HG03280 (cell line): ENCODE results near the gene CDH23.

Experiments used
- ATAC-seq: cut with Tn5 transposase; IDR thresholded peaks from one replicate; pipeline ENCODE4 v1.9.1; 2021; ENCODE audit warnings: mild to moderate bottlenecking, moderate library complexity; ENCODE audit not compliant: unreplicated experiment

Gene CDH23

DNA sequence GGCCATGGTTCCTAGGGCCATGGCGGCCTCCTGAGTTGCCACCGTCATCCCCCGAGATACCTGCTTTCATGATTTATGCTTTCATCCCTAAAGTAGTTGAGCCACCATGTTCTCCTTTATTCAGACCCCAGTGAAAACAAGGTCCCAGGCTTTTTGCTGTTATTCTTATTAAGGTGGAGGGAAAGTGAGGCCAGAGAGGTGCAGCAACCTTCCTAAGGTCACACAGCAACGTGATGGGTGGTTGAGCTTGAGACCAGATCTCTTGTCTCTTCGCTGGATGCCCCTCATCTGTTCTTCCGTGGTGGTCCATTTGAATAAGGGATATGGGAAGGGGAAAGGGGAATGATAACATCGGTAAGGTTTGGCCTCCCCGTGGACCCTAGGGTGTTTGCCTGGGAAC lies 180.6 kb downstream of the CDH23 start:
- no peak for ATAC-seq

DNA sequence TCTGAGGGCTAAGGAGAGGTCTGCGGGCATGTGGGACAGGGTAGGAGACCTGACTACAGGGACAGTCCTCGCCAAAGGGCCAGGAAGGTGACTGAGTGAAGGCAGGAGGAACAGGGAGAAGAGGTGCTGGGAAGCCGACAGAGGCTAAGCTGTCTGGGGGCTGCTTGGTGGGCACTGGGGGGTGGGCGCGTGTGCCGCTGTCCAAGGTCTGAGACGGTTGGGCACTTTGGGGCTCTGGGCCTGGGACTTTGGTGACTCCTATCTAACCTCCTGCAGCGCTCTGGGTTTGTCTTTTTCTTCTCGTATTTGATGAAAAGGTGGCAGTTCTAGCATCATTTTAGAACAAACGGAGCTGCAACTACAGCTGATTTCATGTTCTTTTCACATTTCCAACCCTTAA lies 181.3 kb downstream of the CDH23 start:
- ATAC-seq: no peak

DNA sequence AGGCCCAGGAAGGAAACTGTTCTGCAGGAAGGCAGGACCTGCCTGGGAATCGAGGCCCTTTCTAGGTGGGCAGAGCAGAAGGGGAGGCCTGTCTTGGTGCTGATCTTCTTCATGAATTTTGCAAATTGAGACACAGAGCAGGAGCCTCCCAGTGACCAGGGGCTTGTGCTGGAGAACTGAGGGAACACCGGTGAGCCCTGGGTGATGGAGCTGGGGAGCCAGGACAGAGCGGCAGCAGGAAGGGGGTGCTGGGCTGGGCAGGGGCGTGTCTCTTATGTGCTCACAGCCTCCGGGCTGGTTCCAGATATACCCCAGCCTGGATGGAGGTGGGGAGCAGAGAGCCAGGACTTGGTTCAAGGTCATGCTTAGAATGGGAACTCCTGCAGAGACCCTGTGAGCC lies 182.9 kb downstream of the CDH23 start:
- no peak for ATAC-seq

DNA sequence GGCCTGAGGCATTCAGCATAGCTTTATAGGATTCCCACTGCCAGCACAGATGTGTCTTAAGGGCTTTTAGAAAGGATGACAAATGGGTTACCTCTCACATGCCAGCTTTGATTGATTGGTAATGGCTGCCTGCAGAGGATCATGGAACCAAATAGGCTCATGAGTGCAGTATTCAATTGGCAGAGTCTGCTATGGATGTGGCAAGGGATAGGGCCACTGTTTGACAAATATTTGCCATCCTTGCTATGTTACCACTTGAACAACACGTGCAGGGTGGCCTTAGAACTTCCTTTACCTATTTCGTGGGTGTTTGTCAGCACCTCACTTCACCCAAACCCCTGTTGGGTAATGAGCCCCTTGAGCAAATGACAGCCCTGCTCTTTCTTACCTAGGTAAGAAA lies 183.7 kb downstream of the CDH23 start:
- no peak for ATAC-seq

DNA sequence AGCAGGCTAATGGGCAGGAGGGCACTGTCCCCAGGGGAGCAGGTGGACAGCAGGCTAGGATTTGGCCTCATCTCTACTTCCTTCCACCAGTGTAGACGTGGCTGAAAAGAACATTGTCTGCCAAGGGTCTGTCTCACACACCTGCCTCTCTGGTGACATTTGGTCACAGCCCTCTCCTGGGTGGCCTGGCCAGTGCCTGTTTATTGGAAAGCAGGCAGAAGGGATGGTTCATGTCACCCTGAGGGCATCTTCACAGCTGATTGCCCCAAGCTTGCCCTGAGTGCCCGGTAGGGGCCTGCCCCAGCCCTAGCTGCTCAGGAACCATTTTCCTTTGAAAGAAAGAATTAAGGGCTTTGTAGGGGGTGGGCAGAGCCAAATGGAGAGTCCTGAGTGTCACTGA lies 184.2 kb downstream of the CDH23 start:
- ATAC-seq: no peak

DNA sequence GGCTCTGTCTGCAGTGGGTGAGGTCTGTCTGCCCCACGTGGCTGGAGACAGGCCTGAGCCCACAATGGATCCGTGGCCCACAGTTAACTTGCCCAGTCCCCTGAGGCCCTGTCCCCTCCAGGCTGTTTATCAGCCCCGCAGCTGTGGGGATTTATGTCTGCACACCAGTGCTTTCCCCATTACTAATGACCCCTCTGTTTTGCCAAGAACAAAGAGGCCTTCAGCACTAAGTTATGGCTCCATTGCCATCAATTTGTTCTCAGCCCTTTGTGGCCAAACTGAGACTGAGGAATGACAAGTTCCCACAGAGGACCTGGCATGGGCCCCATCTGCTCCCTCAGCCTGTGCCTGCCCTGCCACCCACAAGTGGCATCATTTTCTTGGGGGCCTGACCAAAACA lies 184.7 kb downstream of the CDH23 start:
- no peak for ATAC-seq

DNA sequence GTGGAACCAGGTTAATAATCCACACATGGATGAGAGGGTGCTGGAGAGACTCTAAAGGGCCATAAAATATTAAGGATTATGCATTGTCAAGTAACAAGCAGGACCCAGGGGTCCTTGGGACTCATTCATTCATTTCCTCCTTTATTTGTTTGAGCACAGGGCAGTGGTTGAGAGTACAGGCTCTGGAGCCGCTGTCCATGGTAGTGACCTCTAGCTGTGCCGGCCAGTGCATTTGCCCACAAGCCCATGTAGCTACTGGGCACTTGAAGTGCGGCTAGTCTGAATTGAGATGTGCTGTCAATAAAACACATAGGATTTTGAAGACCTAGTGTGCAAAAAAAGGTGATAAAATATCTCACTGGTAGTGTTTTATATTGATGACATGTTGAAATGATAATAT lies 185.3 kb downstream of the CDH23 start:
- ATAC-seq: no peak

DNA sequence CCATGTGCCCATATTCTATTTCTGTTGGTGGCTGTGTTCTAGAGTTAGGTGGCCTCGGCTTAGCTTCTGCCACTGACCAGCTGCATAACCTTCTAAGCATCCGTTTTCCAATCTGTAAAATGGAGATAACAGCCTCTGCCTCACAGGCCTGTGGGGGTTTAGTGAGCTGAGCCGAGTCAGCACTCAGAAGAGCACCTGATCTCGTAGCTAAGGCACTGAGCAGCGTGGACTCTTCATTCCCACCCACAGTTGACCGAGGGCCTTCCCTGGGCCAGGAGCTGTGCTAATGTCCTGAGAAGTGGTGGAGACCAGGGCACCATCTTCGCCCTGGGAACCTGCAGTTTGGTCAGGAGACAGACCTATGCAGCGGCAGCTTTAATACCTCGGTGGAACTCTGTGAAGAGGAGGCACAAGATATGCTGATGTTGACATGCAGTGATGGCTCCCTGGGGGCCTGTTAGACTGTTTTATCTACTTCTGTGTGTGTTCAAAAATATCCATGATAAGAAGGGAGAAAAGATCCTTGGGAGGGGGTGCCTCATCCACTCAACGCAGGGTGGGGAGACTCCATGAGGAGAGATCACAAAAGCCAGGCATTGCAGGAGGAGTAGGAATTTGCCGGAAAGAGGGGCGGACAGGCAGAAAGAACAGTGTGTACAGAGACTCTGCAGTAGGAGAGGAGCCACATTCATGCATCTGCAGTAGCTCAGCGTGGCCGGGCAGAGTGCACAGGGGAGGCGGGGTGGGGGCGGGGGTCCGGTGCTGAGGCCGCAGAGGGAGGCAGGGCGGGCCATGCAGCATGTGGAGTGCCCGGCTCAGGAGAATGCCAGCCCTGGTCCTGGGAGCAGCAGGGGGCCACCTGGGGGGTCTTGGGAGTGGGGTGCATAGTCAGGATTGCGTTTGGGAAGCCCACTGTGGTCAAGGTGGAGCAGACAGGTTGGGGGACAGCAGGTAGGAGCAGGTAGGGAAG lies 186.1 kb downstream of the CDH23 start:
- no peak for ATAC-seq

DNA sequence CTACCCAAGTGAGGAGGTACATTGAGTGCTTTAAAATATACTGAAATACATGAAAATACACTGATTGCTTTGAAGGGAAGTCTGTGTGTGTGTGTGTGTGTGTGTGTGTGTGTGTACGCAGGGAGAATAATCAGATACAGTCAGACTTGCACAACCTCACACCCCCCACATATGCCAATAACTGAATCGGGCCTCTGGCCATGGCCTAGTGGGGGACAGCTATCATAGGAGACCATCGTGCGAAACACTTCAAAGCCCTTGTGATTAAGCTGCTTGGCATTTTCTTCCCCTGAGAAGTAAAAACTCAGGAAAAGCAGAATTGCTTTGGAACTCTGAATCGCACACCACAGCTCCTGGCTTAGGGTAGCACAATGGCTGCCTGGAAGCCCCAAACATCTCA lies 187.7 kb downstream of the CDH23 start:
- ATAC-seq: no peak

DNA sequence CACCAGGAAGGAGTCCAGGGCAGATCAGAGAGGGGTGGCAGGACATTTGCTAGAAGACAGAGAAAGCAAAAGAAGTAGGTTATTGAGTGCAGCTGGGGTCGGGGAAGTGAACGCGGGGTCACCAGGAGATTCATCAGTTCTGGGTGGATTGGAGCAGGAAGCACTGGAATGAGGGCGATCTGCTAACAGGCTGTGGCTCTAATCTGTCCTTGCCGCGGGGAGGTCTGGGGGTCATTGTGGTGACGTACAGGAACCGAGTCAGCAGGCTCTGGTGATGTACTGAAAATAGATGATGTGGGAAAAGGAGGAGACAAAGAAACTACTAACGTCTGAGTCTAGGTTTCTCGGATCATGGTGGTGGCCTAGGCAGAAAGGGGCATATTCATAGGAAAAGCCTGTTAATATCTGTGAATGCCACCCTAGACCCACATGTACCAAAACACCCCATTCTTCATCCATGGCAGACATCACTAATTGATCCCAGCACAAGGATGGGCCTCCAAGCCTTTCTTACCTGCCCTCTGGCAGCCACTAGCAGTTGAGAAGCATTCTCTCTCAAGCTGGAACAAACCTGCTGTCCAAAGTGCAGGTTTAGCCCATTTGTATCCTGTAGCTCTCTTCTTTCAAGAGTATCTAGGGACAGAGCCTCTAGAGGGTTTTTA lies 188.3 kb downstream of the CDH23 start:
- ATAC-seq: no peak

DNA sequence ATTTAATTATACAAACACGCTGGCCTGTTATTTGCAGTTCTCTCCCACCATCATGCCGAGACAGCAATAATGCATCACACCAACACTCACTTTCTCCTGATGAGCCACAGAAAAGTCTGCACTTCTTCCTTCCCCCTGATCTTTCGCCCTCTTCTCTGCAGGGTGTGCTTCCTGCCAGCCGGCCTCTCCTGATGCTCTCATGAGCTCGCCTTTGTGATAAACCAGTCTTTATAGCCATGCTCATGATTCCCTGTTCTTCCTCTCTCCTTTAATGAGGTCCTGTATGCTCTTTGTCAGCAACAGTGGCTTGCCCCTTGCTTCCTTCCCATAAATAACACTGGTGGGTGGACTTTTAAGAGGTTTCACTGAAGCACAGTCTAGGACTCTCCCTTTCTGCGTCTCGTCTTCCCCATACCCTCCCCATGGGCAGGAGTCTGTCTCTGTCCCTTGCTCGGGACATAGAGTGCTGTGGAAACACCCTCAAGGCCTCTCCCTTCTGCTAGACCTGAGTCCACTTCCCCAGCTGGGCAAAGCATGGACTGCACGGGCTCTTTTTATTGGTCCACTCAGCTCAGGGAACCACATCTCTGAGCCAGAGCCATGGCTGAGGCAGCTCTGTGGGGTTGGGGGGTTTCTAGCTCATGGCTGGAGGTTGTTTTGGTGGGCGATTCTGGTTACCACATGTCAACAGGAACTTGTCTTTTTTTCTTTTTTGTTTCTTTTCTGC lies 189.0 kb downstream of the CDH23 start:
- ATAC-seq: no peak

DNA sequence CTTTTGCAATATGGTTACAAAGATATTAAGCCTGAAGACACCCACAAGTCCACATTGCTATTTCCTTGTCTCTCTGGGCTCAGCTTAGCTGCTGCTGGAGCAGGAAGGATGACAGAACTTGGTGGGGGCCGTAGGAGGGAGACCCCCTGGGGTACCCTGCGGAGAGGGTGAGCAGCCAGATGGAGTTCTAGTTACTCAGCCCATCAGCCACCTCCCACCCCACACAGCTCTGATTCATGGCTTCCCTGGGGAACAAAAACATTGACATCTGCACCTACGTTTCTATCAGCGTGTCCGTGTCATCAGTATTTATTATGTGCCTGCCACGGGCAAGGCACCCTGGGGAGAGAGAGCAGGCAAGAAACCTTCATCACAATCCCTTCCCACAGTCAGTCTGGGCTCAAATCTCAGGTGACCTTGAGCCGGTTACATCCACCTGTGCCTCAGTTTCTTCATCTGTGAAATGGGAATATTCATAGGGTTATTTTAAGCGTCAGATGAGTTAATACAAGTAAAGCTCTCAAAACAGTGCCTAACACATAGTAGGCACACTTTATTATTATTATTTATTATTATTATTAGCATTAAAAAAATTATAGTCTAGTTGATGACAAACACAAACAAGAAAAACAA lies 191.3 kb downstream of the CDH23 start:
- no peak for ATAC-seq

DNA sequence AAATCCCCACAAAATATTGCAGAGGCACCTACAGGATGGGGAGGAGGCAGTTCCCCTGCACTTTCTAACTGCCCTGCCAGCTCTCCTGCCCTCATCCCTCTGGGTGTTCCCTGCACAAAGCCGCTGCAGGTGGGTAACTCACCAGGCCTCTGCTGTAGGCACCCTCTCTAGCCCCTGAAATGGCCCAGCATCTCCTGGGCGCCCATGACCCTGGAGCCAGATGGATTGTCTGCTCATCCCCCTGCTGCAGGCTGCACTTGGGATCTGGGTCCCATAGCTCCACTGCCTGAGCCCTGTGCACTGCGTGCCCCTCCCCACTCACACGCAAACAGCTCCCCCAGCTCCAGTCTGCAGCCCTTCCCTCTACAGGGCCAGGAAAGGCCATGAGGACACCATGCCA lies 192.0 kb downstream of the CDH23 start:
- no peak for ATAC-seq

DNA sequence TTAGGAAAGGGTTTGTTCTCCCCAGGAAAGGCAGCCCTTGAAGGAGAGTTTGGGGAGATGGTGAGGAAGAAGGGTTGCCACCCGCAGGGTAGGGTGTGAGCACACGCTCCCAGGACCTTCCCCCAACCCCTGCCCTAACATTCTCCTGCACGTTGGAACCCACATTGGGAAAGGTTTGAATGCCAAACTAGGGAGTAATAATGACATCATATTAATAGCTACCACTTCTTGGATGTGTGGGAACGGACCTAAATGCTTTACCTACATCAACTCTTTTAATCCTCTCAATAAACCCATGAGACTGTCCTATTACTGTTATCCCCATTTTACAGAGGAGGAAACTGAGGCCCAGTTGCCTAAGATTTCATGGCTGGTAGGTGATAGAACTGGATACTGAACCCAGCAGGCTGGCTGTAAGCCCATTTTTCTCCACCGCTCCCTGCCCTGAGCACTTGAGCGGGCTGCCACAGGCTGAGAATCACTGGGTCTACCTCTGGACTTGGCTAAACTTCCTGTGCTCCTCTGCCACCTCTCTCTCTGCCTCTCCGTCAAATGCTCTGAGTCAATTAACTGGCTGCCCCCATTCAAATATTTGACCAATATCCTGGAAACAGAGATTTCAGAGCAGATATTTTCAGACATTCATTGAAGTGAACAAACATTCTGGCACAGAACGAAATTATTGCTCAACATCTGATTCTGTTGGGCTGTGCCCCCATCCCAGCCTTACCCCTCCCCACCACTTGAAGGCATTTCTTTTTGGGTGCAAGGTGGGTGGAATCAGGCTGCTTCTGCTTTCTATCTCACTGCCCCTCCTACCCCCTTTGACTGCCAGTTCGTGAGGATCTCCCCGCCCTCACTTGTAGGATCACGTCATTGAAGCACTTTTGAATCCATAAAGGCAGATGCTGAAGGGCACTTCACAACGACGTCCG lies 193.2 kb downstream of the CDH23 start:
- no peak for ATAC-seq

DNA sequence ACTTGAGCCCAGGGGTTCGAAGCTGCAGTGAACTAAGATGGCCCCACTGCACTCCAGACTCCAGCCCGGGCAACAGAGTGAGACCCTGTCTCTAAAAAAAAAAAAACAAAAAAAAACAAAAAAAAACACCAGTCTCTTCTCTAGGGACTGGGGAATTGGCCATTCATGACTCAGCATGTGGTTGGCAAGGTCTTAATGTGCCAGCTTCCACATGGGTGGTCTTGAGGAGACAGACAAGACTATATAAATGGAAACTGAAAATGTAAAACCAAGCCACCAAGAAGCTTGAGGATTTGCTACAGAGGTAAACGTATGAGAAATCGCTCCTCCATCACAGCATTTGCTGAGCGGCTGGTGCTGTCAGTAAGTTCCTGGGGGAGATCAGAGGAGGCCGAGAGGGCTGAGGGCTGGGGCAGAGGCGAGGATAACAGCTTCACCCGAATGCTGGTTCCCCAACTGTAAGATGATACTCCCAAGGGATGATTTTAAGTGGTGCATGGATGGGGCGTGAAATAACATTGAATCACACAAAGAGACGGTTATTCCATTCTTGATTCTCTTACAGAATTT lies 194.1 kb downstream of the CDH23 start:
- no peak for ATAC-seq

DNA sequence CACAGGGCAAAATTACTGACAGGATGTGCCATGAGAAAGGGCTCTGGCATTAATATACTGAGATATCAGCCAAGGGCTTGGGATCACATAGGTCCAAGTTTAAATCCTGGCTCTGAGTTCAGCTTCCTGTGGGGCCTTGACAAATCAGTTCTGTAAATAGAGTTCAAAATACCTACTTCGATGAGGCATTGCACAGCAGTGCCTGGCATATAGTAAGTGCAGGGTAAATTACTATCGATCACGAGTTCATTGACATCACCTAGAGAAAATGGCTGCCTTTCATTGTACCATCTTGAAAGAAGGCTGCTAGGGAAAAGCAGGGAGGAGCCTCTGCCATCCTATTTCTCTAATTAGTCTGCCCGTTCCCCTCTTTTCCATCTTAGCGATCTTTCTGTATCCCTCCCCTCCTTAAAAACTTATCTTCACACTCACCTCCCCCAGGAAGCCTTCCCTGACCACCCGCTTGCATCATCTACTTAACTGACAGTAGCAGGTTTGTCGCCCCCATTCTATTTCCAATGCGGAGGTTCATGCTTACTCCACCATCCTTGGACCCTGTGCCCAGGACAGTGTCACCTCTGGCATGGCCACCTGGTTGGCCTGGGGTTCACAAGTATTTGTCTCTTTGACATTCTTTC lies 198.3 kb downstream of the CDH23 start:
- no peak for ATAC-seq

DNA sequence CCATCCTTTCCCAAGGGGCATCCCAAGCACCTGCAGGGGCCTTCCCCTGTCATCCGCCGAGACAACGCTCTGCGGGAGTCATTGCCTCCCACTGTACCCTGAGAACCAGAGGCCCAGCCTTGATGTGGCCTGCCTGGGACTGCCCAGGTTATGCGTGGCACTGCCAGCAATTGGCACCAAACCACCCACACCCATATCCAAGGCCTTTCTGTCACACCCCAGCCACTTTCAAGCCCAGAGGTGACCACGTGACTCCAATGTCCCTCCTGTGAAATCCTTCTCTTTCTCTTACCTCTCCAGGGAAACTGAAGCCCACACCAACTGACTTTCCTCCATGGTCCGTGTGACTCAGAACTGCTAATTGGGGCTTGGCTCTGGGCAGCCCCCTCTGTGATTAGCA lies 198.9 kb downstream of the CDH23 start:
- no peak for ATAC-seq

DNA sequence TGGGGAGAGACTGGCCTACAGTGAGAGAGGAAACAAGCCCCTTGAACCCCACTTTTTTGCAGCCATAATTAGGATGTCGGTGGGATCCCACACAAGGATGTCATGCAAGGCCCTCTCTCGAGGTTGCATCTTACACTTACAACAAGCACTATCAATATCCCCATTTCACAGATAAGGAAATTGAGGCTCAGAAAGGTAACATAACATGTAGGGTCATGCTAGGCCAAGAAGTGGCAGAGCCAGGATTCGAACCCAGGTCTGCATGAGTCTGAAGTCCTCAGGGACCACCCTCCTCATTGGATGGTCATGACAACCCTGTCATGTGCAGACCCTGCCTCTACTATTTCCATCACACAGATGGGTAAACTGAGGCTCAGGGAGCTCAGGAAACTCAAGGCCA lies 199.4 kb downstream of the CDH23 start:
- no peak for ATAC-seq

DNA sequence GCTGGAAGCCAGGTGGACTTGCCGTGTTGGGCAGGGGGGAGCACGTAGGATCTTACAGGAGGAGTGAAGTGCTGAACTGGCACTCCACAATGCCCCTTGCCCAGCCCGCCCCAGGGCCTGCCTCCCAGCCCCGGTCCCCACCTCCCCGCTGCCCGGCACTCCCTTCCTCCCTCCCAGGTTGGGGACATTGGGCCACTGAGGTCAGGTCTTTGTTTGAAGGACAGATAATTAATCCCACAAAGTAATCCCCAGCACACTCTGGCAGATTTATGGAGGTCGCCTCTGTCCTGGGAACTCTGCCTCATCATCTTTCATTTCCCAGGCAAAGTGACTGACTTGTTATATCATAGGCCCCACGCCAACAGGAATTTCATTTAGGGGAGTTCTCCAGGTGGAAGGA lies 200.0 kb downstream of the CDH23 start:
- no peak for ATAC-seq
